ENCODE data around the gene GPD1L. TPM values are rescaled to one million over a fixed set of nuclear protein-coding genes. Genes with fewer than 3 reads are reported as not detected.
A peak's percentile ranks its signal among the peaks of the same experiment; 100 is the strongest.

Gene GPD1L
- total and polyA plus RNA-seq, 2 of the 13 experiments (the other 11 are each of a cell fraction or from before 2014, with no cell fraction given), result 4.9 to 13.7 TPM

DNA sequence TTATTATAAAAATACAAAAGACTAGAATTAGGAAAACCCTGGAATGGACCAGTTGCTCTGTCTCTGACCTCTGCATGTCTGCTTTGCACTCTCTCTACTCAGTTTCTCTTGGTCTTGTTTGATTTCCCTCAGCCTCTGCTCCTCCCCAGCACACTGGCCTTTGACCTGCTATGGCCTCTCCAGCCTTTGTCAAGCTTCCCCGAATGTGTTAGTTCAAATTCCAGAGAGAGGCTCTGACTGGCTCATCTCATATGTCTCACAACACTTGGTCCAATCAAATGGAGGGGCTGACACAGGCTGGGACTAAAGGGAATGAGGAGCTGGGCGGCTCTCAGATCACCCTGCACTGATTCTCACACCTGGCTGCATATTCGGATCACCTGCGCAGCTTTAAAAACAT lies 79.7 kb downstream of the GPD1L start (continued):
- TF ChIP-seq SKI (IDR thresholded peaks at IDR 0.05; ENCODE audit: partially characterized antibody), result peak; percentile 48
- peak; percentile 83; the same call in 1 of the 2 replicates for TF ChIP-seq SOX5 (CRISPR knock-in tag; IDR thresholded peaks at IDR 0.05; ENCODE audit: borderline replicate concordance)
- no peak for TF ChIP-seq ZNF318 (CRISPR knock-in tag; IDR thresholded peaks at IDR 0.05)
- TF ChIP-seq TEAD3 (CRISPR knock-in tag; optimal IDR thresholded peaks at IDR 0.05; ENCODE audit: borderline replicate concordance), result peak; percentile 68
- TF ChIP-seq ZNF7 (CRISPR knock-in tag; IDR thresholded peaks at IDR 0.05), result peak; percentile 41; the same call in 1 of the 2 replicates
- peak; percentile 44; the same call in 1 of the 2 replicates for TF ChIP-seq HDAC2 (CRISPR knock-in tag; IDR thresholded peaks at IDR 0.05)
- TF ChIP-seq HMG20A (CRISPR knock-in tag; IDR thresholded peaks at IDR 0.05; ENCODE audit: borderline replicate concordance), result peak; percentile 70
- TF ChIP-seq ELF3 (CRISPR knock-in tag; IDR thresholded peaks at IDR 0.05), result peak; percentile 35; the same call in 1 of the 2 replicates
- TF ChIP-seq NCOR1 (IDR thresholded peaks at IDR 0.05; ENCODE audit: borderline replicate concordance, low read length), result peak; percentile 92; the same call in 1 of the 2 replicates
- TF ChIP-seq ZNF574 (CRISPR knock-in tag; IDR thresholded peaks at IDR 0.05), result 0 out of 2 replicates have a peak, but pooled peaks have one; percentile 37
- no peak for TF ChIP-seq ZNF317 (CRISPR knock-in tag; IDR thresholded peaks at IDR 0.05)
- TF ChIP-seq ZKSCAN5 (CRISPR knock-in tag; IDR thresholded peaks at IDR 0.05), result no peak
- TF ChIP-seq FOSL2 (CRISPR knock-in tag; IDR thresholded peaks at IDR 0.05), result peak; percentile 35
- TF ChIP-seq ZNF292 (CRISPR knock-in tag; IDR thresholded peaks at IDR 0.05; ENCODE audit: borderline replicate concordance, low read depth), result peak; percentile 84
- TF ChIP-seq, protein P1, sequence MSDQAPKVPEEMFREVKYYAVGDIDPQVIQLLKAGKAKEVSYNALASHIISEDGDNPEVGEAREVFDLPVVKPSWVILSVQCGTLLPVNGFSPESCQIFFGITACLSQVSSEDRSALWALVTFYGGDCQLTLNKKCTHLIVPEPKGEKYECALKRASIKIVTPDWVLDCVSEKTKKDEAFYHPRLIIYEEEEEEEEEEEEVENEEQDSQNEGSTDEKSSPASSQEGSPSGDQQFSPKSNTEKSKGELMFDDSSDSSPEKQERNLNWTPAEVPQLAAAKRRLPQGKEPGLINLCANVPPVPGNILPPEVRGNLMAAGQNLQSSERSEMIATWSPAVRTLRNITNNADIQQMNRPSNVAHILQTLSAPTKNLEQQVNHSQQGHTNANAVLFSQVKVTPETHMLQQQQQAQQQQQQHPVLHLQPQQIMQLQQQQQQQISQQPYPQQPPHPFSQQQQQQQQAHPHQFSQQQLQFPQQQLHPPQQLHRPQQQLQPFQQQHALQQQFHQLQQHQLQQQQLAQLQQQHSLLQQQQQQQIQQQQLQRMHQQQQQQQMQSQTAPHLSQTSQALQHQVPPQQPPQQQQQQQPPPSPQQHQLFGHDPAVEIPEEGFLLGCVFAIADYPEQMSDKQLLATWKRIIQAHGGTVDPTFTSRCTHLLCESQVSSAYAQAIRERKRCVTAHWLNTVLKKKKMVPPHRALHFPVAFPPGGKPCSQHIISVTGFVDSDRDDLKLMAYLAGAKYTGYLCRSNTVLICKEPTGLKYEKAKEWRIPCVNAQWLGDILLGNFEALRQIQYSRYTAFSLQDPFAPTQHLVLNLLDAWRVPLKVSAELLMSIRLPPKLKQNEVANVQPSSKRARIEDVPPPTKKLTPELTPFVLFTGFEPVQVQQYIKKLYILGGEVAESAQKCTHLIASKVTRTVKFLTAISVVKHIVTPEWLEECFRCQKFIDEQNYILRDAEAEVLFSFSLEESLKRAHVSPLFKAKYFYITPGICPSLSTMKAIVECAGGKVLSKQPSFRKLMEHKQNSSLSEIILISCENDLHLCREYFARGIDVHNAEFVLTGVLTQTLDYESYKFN (CRISPR knock-in tag; conservative IDR thresholded peaks at IDR 0.05), result peak; percentile 74
